ENCODE measurements around the gene DISC1.

DNA sequence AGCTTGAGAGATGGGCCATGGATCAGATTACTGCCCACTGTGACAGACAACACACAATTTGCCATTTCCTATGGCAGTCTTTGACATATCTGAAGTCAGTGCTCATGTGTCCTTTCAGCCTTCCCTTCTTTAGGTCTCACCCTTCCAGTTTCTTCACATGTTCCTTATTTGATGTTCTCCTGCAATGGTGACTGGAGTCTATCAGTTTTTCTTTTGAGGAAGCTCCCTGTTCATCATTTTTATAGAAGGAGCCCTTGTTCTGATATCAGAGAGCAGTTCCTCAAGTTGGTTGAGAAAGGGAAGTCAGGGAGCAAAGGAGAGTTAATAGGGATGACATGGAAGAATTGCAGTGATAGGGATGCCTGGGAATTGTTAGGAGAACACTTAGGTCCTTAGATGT, 42.2 kb downstream of the DISC1 start:
- no peak for TF ChIP-seq EP300 (IDR thresholded peaks at IDR 0.05)
- no peak for TF ChIP-seq POLR2A (IDR thresholded peaks at IDR 0.05)
